ENCODE measurements around the gene RELT. TPM values are rescaled to one million over a fixed set of nuclear protein-coding genes. Genes with fewer than 3 reads are reported as not detected.

The RELT gene
- total and polyA plus RNA-seq, 2 of the 13 experiments (the other 11 are each of a cell fraction or from before 2014, with no cell fraction given) = 2.5 to 4.7 TPM

DNA sequence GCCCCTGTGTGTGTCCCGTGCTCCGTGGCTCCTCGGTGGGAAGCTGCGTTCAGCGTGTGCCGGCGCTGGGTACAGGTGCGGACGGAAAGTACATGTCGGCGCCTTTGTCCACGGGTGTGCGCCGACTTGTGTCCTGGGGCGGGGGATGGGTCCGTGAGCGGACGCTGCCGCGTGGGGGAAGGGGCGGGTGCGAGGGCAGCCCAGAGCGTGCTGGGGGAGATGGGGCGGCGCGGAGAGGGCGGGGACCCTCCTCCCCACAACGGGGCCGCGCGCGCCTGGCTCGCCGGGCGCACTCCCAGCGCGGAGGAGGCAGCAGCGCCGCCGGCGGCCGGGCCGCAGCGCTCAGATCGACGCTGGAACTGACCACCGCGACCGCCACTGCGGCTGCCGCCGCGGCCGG, 33.6 kb upstream of the RELT start:
- Histone ChIP-seq H4K20me1 (ENCODE audit: insufficient read depth, low read length) (peaks cover 23% of the 10 kb centered on the region; the same call in 1 of the 2 replicates), H3K9ac (ENCODE audit: insufficient read depth, low read depth, low read length) (no peak overlapping the region), H3K27me3 (ENCODE audit: control insufficient read depth in 1 of 2, insufficient read depth in 2 of 2, low read length in 2 of 2) (no peaks in the 10 kb centered on the region), H3K9me3 (ENCODE audit: low read length) (no peaks in the 10 kb centered on the region), H3K4me1 (ENCODE audit: insufficient read depth, low read length) (peaks cover 28% of the 10 kb centered on the region), H2AFZ (ENCODE audit: low read length) (no peak overlapping the region), H3K36me3 (replicated peaks in 1 of 2; ENCODE audit: control insufficient read depth in 1 of 2, insufficient read depth in 2 of 2, low read length in 2 of 2) (peaks cover 10 to 25% of the 10 kb centered on the region in 2 experiments; a peak in 4 of 5 replicates), H3K79me2 (ENCODE audit: insufficient read depth, low read length) (peaks cover 12% of the 10 kb centered on the region), H3K4me2 (ENCODE audit: low read depth, low read length) (no peak overlapping the region), H3K4me3 (replicated peaks in 1 of 3; ENCODE audit: insufficient read depth in 1 of 3, low read depth in 2 of 3, low read length in 3 of 3) (no peak overlapping the region), H3K27ac (ENCODE audit: extremely low read length, insufficient read depth, low read length) (no peak overlapping the region)
- in situ Hi-C loops (cut with HindIII; ENCODE audit: extremely low pct_ligation_motif_present, low pct_unique_long_range_greater_than_20kb) = loop anchor here (5.0 kb wide), 1 partner anchor 35 kb away; the partner anchor contains the start of gene ARHGEF17
- TF ChIP-seq KAT2B (IDR thresholded peaks at IDR 0.05; ENCODE audit: borderline replicate concordance, low read depth, low read length) (no peak), PRMT3 (CRISPR knock-in tag; IDR thresholded peaks at IDR 0.05; ENCODE audit: borderline replicate concordance, low read depth) (no peak), ERF (CRISPR knock-in tag; IDR thresholded peaks at IDR 0.05) (no peak)
- 99% methylated on average over 54 of the region's 54 CpGs for WGBS (ENCODE audit: low lambda C conversion rate)
- intact Hi-C loops (cut with micrococcal nuclease; ENCODE audit: unreplicated experiment) = no loop called here
- no TSS peak for BruUV-seq (replicated peaks)
- no peak for DNase-seq (ENCODE audit: low spot score)
- FAIRE-seq = no peak
- ATAC-seq = no peak
- ChIA-PET CTCF (ENCODE audit: low intra/inter-chr PET ratio, low total read pairs) (no interaction called here), POLR2A (no interaction called here)

DNA sequence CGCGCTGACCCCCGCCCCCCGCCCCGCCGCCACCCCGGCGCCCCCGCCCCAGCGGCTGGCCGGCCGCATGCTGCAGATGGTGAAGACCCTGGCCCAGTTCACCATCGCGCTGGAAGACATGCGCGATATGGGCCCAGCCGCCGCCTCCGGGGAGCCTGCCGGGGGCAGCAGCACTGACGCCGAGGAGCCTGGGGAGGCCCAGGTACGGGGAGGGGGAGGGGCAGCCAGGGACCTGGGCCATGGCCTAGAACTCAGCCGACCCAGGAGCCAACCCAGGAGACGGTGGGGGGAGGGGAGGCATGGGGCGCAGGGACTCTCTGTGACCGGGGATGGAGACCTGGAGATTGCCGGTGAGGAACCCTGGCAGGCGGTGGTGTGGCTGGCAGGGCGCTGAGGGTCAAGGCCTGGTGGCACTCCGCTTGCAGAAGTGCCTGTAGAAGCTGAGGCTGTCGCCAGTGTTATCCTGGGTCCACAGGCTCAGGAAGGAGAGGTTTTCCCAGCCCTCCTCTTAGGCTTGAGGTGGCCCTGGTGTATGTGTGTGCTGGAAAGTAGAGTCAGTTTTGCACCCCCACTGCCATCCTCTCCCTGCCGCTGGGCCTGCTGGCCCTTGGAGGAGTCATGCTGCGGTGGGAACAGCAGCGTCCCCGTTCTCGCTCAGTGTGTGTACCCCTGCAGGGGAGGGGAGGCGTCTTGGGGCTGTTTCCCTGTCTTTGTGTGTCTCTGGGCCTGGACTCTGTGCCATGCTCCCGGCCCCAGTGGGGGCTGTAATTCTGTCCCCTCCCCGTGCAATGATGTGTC, 32.9 kb upstream of the RELT start:
- peaks cover 9% of the 10 kb centered on the region for H3K79me2 ChIP-seq (ENCODE audit: insufficient read depth, low read length)
- POLR2A ChIA-PET = no interaction called here
- WGBS (ENCODE audit: low lambda C conversion rate) = 97% methylated on average over 24 of the region's 40 CpGs
- no peak overlapping the region for H3K27ac ChIP-seq (ENCODE audit: extremely low read length, insufficient read depth, low read length)
- no peak overlapping the region for H3K4me2 ChIP-seq (ENCODE audit: low read depth, low read length)
- H3K4me1 ChIP-seq (ENCODE audit: insufficient read depth, low read length) = peaks cover 33% of the 10 kb centered on the region
- in situ Hi-C loops (cut with HindIII; ENCODE audit: extremely low pct_ligation_motif_present, low pct_unique_long_range_greater_than_20kb) = loop anchor here (5.0 kb wide), 1 partner anchor 36 kb away; the partner anchor contains the start of gene ARHGEF17
- H3K27me3 ChIP-seq (ENCODE audit: control insufficient read depth in 1 of 2, insufficient read depth in 2 of 2, low read length in 2 of 2) = no peaks in the 10 kb centered on the region
- ATAC-seq (no peak), FAIRE-seq (no peak), DNase-seq (ENCODE audit: low spot score) (no peak)
- no peaks in the 10 kb centered on the region for H3K9me3 ChIP-seq (ENCODE audit: low read length)
- H2AFZ ChIP-seq (ENCODE audit: low read length) = no peak overlapping the region
- CTCF ChIA-PET (ENCODE audit: low intra/inter-chr PET ratio, low total read pairs) = no interaction called here
- TF ChIP-seq, protein P1, sequence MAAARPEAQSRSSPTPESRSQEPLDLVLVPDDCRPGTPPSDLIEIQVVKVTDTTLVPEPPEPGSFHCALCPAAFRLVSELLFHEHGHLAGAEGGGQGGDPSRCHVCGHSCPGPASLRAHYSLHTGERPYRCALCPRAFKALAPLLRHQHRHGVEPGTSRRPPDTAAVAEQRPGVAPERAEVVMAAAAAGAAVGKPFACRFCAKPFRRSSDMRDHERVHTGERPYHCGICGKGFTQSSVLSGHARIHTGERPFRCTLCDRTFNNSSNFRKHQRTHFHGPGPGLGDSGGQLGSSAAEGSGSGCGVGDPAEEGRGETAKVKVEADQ (CRISPR knock-in tag; IDR thresholded peaks at IDR 0.05; ENCODE audit: borderline replicate concordance) = no peak
- TF ChIP-seq, protein P2, sequence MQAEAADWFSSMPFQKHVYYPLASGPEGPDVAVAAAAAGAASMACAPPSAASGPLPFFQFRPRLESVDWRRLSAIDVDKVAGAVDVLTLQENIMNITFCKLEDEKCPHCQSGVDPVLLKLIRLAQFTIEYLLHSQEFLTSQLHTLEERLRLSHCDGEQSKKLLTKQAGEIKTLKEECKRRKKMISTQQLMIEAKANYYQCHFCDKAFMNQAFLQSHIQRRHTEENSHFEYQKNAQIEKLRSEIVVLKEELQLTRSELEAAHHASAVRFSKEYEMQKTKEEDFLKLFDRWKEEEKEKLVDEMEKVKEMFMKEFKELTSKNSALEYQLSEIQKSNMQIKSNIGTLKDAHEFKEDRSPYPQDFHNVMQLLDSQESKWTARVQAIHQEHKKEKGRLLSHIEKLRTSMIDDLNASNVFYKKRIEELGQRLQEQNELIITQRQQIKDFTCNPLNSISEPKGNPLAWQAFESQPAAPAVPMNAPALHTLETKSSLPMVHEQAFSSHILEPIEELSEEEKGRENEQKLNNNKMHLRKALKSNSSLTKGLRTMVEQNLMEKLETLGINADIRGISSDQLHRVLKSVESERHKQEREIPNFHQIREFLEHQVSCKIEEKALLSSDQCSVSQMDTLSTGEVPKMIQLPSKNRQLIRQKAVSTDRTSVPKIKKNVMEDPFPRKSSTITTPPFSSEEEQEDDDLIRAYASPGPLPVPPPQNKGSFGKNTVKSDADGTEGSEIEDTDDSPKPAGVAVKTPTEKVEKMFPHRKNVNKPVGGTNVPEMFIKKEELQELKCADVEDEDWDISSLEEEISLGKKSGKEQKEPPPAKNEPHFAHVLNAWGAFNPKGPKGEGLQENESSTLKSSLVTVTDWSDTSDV (CRISPR knock-in tag; IDR thresholded peaks at IDR 0.05) = no peak
- TF ChIP-seq, protein P3, sequence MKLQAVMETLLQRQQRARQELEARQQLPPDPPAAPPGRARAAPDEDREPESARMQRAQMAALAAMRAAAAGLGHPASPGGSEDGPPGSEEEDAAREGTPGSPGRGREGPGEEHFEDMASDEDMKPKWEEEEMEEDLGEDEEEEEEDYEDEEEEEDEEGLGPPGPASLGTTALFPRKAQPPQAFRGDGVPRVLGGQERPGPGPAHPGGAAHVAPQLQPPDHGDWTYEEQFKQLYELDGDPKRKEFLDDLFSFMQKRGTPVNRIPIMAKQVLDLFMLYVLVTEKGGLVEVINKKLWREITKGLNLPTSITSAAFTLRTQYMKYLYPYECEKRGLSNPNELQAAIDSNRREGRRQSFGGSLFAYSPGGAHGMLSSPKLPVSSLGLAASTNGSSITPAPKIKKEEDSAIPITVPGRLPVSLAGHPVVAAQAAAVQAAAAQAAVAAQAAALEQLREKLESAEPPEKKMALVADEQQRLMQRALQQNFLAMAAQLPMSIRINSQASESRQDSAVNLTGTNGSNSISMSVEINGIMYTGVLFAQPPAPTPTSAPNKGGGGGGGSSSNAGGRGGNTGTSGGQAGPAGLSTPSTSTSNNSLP (IDR thresholded peaks at IDR 0.05; ENCODE audit: low read depth, low read length) = no peak
- TF ChIP-seq MATR3 (CRISPR knock-in tag; IDR thresholded peaks at IDR 0.05) (no peak), ZNF292 (CRISPR knock-in tag; IDR thresholded peaks at IDR 0.05; ENCODE audit: borderline replicate concordance, low read depth) (no peak)
- no peak overlapping the region for H3K9ac ChIP-seq (ENCODE audit: insufficient read depth, low read depth, low read length)
- H3K4me3 ChIP-seq (replicated peaks in 1 of 3; ENCODE audit: insufficient read depth in 1 of 3, low read depth in 2 of 3, low read length in 3 of 3) = no peak overlapping the region
- no TSS peak for BruUV-seq (replicated peaks)
- H3K36me3 ChIP-seq (replicated peaks in 1 of 2; ENCODE audit: control insufficient read depth in 1 of 2, insufficient read depth in 2 of 2, low read length in 2 of 2) = peaks cover 12 to 29% of the 10 kb centered on the region in 2 experiments; a peak in 4 of 5 replicates
- intact Hi-C loops (cut with micrococcal nuclease; ENCODE audit: unreplicated experiment) = no loop called here
- peaks cover 23% of the 10 kb centered on the region; the same call in 1 of the 2 replicates for H4K20me1 ChIP-seq (ENCODE audit: insufficient read depth, low read length)
